ENCODE measurements around the gene KCNK1. TPM values are rescaled to one million over a fixed set of nuclear protein-coding genes. Genes with fewer than 3 reads are reported as not detected.
"Not testable (repeated sequence)": the region's sequence is repeated elsewhere in the genome, so short reads cannot be mapped to it uniquely, and the experiment has no call there.

KCNK1 gene
- total RNA-seq, 1 experiment from 2014 or later: 13.3 TPM

DNA sequence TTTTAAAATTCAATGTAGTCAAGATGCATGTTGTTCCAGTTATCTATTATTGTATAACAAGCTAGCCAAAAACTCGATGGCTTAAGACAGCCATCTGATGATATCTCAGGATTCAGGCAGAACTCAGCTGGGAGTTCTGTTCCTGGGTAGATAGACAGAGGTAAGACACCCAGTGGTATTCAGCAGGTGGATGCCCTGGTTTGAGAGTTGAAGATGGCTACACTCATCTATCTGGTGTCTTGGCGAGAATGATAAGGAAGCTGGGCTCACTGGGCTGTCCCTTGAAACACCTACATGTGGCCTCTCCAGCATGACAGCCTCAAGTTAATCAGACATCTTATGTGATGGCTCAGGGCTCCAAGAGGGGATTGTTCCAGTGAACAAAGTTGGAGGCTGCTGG lies 3.3 kb upstream of the KCNK1 start (continued):
- TF ChIP-seq ESRRA (CRISPR knock-in tag; IDR thresholded peaks at IDR 0.05; ENCODE audit: borderline replicate concordance) (no peak), TP53 (CRISPR knock-in tag; IDR thresholded peaks at IDR 0.05) (no peak), ETV6 (CRISPR knock-in tag; IDR thresholded peaks at IDR 0.05) (no peak)

DNA sequence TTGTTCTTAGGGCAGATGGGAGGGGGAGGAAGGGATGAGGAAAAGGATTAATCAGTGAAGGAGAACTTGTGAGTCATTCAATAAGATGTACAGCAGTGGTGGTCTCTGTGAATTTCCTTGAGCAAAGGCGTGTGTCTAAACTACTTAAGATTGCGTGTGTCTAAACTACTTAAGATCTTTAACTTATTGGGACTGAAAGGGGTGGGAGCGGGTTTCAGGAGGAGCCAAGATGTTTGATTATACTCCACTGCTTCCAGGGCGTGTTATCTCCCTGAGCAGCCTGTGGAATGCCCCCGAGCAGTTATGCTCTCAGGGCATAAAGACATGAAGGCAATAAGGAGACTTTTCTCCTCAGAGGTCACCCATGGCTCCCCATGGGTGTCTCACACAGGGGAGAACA lies 2.5 kb upstream of the KCNK1 start:
- CTCF ChIA-PET: interaction anchor here (1.1 kb wide), 1 partner anchor 180 kb away, joined by 5 read pairs; no protein-coding TSS in a partner anchor
- H3K27ac Mint-ChIP-seq: not testable (repeated sequence)

DNA sequence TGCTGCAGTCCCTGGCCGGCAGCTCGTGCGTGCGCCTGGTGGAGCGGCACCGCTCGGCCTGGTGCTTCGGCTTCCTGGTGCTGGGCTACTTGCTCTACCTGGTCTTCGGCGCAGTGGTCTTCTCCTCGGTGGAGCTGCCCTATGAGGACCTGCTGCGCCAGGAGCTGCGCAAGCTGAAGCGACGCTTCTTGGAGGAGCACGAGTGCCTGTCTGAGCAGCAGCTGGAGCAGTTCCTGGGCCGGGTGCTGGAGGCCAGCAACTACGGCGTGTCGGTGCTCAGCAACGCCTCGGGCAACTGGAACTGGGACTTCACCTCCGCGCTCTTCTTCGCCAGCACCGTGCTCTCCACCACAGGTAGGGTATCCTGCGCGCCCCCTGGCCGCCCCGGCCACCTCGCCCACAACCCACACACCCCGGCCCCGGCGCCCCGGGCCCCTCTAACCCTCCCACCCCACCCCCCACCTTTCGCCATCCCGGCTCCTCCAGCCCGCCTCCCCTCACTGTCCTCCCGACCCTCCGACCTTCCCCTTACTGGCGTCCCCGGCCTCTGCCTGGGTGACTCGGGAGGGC lies 352 bp downstream of the KCNK1 start:
- ChIA-PET POLR2A (interaction anchor here (0.6 to 1.2 kb wide), 4 partner anchors 11 to 286 kb away, joined by 3 to 6 read pairs (median 4); no protein-coding TSS in a partner anchor), CTCF (interaction anchor here (1.0 to 1.6 kb wide), 3 partner anchors 96 to 177 kb away, joined by 3 to 6 read pairs (median 4); no protein-coding TSS in a partner anchor)
- peak; percentile 51 for DNase-seq (ENCODE audit: low spot score)
- H3K36me3 Mint-ChIP-seq: peaks cover 19% of the 10 kb centered on the region
- H3K9me3 Mint-ChIP-seq: peaks cover 2% of the 10 kb centered on the region; the same call in 1 of the 2 replicates
- ATAC-seq: peak; percentile 54
- peak overlapping the region; percentile 95 for H3K27ac Mint-ChIP-seq
- H3K4me3 Mint-ChIP-seq: peak overlapping the region; percentile 90
- peaks cover 33% of the 10 kb centered on the region for H3K27me3 Mint-ChIP-seq (ENCODE audit: low read depth)
- H3K4me1 Mint-ChIP-seq: peaks cover 32% of the 10 kb centered on the region
- no peak for TF ChIP-seq NFYB (CRISPR knock-in tag; conservative IDR thresholded peaks at IDR 0.05; ENCODE audit: low read depth)
- TF ChIP-seq, protein P1, sequence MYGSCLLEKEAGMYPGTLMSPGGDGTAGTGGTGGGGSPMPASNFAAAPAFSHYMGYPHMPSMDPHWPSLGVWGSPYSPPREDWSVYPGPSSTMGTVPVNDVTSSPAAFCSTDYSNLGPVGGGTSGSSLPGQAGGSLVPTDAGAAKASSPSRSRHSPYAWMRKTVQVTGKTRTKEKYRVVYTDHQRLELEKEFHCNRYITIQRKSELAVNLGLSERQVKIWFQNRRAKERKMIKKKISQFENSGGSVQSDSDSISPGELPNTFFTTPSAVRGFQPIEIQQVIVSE (CRISPR knock-in tag; IDR thresholded peaks at IDR 0.05; ENCODE audit: borderline replicate concordance): no peak
- TF ChIP-seq, protein P2, sequence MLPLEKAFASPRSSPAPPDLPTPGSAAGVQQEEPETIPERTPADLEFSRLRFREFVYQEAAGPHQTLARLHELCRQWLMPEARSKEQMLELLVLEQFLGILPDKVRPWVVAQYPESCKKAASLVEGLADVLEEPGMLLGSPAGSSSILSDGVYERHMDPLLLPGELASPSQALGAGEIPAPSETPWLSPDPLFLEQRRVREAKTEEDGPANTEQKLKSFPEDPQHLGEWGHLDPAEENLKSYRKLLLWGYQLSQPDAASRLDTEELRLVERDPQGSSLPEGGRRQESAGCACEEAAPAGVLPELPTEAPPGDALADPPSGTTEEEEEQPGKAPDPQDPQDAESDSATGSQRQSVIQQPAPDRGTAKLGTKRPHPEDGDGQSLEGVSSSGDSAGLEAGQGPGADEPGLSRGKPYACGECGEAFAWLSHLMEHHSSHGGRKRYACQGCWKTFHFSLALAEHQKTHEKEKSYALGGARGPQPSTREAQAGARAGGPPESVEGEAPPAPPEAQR (CRISPR knock-in tag; IDR thresholded peaks at IDR 0.05): no peak
- TF ChIP-seq ZNF219 (CRISPR knock-in tag; IDR thresholded peaks at IDR 0.05; ENCODE audit: borderline replicate concordance): no peak
- TF ChIP-seq, protein P3, sequence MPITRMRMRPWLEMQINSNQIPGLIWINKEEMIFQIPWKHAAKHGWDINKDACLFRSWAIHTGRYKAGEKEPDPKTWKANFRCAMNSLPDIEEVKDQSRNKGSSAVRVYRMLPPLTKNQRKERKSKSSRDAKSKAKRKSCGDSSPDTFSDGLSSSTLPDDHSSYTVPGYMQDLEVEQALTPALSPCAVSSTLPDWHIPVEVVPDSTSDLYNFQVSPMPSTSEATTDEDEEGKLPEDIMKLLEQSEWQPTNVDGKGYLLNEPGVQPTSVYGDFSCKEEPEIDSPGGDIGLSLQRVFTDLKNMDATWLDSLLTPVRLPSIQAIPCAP (CRISPR knock-in tag; IDR thresholded peaks at IDR 0.05): no peak
- TF ChIP-seq ZNF121 (CRISPR knock-in tag; IDR thresholded peaks at IDR 0.05): no peak
- no peak for TF ChIP-seq NFATC4 (CRISPR knock-in tag; IDR thresholded peaks at IDR 0.05)
- TF ChIP-seq, protein P4, sequence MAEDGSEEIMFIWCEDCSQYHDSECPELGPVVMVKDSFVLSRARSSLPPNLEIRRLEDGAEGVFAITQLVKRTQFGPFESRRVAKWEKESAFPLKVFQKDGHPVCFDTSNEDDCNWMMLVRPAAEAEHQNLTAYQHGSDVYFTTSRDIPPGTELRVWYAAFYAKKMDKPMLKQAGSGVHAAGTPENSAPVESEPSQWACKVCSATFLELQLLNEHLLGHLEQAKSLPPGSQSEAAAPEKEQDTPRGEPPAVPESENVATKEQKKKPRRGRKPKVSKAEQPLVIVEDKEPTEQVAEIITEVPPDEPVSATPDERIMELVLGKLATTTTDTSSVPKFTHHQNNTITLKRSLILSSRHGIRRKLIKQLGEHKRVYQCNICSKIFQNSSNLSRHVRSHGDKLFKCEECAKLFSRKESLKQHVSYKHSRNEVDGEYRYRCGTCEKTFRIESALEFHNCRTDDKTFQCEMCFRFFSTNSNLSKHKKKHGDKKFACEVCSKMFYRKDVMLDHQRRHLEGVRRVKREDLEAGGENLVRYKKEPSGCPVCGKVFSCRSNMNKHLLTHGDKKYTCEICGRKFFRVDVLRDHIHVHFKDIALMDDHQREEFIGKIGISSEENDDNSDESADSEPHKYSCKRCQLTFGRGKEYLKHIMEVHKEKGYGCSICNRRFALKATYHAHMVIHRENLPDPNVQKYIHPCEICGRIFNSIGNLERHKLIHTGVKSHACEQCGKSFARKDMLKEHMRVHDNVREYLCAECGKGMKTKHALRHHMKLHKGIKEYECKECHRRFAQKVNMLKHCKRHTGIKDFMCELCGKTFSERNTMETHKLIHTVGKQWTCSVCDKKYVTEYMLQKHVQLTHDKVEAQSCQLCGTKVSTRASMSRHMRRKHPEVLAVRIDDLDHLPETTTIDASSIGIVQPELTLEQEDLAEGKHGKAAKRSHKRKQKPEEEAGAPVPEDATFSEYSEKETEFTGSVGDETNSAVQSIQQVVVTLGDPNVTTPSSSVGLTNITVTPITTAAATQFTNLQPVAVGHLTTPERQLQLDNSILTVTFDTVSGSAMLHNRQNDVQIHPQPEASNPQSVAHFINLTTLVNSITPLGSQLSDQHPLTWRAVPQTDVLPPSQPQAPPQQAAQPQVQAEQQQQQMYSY (CRISPR knock-in tag; IDR thresholded peaks at IDR 0.05): no peak
- TF ChIP-seq SMAD4 (CRISPR knock-in tag; IDR thresholded peaks at IDR 0.05): no peak
- TF ChIP-seq ZNF396 (CRISPR knock-in tag; IDR thresholded peaks at IDR 0.05; ENCODE audit: borderline replicate concordance): no peak
- TF ChIP-seq NR1H2 (CRISPR knock-in tag; IDR thresholded peaks at IDR 0.05): no peak
- TF ChIP-seq, protein P5, sequence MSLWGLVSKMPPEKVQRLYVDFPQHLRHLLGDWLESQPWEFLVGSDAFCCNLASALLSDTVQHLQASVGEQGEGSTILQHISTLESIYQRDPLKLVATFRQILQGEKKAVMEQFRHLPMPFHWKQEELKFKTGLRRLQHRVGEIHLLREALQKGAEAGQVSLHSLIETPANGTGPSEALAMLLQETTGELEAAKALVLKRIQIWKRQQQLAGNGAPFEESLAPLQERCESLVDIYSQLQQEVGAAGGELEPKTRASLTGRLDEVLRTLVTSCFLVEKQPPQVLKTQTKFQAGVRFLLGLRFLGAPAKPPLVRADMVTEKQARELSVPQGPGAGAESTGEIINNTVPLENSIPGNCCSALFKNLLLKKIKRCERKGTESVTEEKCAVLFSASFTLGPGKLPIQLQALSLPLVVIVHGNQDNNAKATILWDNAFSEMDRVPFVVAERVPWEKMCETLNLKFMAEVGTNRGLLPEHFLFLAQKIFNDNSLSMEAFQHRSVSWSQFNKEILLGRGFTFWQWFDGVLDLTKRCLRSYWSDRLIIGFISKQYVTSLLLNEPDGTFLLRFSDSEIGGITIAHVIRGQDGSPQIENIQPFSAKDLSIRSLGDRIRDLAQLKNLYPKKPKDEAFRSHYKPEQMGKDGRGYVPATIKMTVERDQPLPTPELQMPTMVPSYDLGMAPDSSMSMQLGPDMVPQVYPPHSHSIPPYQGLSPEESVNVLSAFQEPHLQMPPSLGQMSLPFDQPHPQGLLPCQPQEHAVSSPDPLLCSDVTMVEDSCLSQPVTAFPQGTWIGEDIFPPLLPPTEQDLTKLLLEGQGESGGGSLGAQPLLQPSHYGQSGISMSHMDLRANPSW (CRISPR knock-in tag; conservative IDR thresholded peaks at IDR 0.05; ENCODE audit: low read depth): no peak
- peak; percentile 36; the same call in 1 of the 2 replicates for TF ChIP-seq FOXK1 (CRISPR knock-in tag; IDR thresholded peaks at IDR 0.05)
- 0 out of 2 replicates have a peak, but pooled peaks have one; percentile 16 for TF ChIP-seq TCF7 (CRISPR knock-in tag; IDR thresholded peaks at IDR 0.05; ENCODE audit: low read depth)
- 0 out of 2 replicates have a peak, but pooled peaks have one; percentile 37 for TF ChIP-seq SP1 (CRISPR knock-in tag; conservative IDR thresholded peaks at IDR 0.05)
- TF ChIP-seq, protein P6, sequence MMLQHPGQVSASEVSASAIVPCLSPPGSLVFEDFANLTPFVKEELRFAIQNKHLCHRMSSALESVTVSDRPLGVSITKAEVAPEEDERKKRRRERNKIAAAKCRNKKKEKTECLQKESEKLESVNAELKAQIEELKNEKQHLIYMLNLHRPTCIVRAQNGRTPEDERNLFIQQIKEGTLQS (CRISPR knock-in tag; conservative IDR thresholded peaks at IDR 0.05): no peak
- no peak for TF ChIP-seq TEAD1 (CRISPR knock-in tag; IDR thresholded peaks at IDR 0.05)
- TF ChIP-seq, protein P7, sequence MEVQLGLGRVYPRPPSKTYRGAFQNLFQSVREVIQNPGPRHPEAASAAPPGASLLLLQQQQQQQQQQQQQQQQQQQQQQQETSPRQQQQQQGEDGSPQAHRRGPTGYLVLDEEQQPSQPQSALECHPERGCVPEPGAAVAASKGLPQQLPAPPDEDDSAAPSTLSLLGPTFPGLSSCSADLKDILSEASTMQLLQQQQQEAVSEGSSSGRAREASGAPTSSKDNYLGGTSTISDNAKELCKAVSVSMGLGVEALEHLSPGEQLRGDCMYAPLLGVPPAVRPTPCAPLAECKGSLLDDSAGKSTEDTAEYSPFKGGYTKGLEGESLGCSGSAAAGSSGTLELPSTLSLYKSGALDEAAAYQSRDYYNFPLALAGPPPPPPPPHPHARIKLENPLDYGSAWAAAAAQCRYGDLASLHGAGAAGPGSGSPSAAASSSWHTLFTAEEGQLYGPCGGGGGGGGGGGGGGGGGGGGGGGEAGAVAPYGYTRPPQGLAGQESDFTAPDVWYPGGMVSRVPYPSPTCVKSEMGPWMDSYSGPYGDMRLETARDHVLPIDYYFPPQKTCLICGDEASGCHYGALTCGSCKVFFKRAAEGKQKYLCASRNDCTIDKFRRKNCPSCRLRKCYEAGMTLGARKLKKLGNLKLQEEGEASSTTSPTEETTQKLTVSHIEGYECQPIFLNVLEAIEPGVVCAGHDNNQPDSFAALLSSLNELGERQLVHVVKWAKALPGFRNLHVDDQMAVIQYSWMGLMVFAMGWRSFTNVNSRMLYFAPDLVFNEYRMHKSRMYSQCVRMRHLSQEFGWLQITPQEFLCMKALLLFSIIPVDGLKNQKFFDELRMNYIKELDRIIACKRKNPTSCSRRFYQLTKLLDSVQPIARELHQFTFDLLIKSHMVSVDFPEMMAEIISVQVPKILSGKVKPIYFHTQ (CRISPR knock-in tag; IDR thresholded peaks at IDR 0.05): no peak

More for the DNA sequence above, 2.5 kb upstream of the KCNK1 start:
- H3K4me3 Mint-ChIP-seq; POLR2A ChIA-PET; H3K36me3 Mint-ChIP-seq; H3K9me3 Mint-ChIP-seq; DNase-seq (ENCODE audit: low spot score); ATAC-seq: not testable (repeated sequence)
- H3K27me3 Mint-ChIP-seq (ENCODE audit: low read depth): peaks cover 49% of the 10 kb centered on the region
- peaks cover 30% of the 10 kb centered on the region for H3K4me1 Mint-ChIP-seq
